Measurements from ENCODE around the gene CCNF. TPM values are rescaled to one million over a fixed set of nuclear protein-coding genes. Genes with fewer than 3 reads are reported as not detected.

Gene CCNF
- total RNA-seq, 4 donors from 2014 or later: 1.2 to 2.5 (median 1.8) TPM

- H3K27me3 ChIP-seq: no peaks in the 10 kb centered on the region
- DNase-seq: peak; percentile 92 to 96
- peak overlapping the region; percentile 63 to 78 (median 73) for H3K27ac ChIP-seq
- H3K4me1 ChIP-seq: peaks cover 35 to 72% of the 10 kb centered on the region in 2 donors
- no peak overlapping the region for H3K4me3 ChIP-seq (replicated peaks in 1 of 3)
- no peaks in the 10 kb centered on the region for H3K9me3 ChIP-seq
- WGBS, 2 donors: 61 to 71% methylated on average over 6 to 12 of the region's 12 CpGs
- intact Hi-C loops (cut with DNase I): no loop called here
- TF ChIP-seq, protein P1, sequence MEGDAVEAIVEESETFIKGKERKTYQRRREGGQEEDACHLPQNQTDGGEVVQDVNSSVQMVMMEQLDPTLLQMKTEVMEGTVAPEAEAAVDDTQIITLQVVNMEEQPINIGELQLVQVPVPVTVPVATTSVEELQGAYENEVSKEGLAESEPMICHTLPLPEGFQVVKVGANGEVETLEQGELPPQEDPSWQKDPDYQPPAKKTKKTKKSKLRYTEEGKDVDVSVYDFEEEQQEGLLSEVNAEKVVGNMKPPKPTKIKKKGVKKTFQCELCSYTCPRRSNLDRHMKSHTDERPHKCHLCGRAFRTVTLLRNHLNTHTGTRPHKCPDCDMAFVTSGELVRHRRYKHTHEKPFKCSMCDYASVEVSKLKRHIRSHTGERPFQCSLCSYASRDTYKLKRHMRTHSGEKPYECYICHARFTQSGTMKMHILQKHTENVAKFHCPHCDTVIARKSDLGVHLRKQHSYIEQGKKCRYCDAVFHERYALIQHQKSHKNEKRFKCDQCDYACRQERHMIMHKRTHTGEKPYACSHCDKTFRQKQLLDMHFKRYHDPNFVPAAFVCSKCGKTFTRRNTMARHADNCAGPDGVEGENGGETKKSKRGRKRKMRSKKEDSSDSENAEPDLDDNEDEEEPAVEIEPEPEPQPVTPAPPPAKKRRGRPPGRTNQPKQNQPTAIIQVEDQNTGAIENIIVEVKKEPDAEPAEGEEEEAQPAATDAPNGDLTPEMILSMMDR (IDR thresholded peaks at IDR 0.05): no peak
- TF ChIP-seq POLR2A (IDR thresholded peaks at IDR 0.05): peak in 1 of 2 donors; percentile 40
- H3K36me3 ChIP-seq: no peaks in the 10 kb centered on the region
Measured at GRCh38 chr16:2480948-2481347, 51.7 kb downstream of the CCNF start.

GRCh38 chr16:2481676-2482075 is 52.4 kb downstream of the CCNF start:
- intact Hi-C loops (cut with DNase I): no loop called here
- 81 to 92% methylated on average over 7 of the region's 7 CpGs for WGBS, 2 donors
- no peaks in the 10 kb centered on the region for H3K27me3 ChIP-seq
- no peak overlapping the region for H3K4me3 ChIP-seq (replicated peaks in 1 of 3)
- H3K36me3 ChIP-seq: no peaks in the 10 kb centered on the region
- TF ChIP-seq POLR2A (IDR thresholded peaks at IDR 0.05): no peak
- TF ChIP-seq, protein P1 (IDR thresholded peaks at IDR 0.05): no peak
- peaks cover 31 to 71% of the 10 kb centered on the region in 2 donors for H3K4me1 ChIP-seq
- DNase-seq: no peak
- H3K27ac ChIP-seq: peak overlapping the region; percentile 53 to 78 (median 73)
- no peaks in the 10 kb centered on the region for H3K9me3 ChIP-seq

DNA sequence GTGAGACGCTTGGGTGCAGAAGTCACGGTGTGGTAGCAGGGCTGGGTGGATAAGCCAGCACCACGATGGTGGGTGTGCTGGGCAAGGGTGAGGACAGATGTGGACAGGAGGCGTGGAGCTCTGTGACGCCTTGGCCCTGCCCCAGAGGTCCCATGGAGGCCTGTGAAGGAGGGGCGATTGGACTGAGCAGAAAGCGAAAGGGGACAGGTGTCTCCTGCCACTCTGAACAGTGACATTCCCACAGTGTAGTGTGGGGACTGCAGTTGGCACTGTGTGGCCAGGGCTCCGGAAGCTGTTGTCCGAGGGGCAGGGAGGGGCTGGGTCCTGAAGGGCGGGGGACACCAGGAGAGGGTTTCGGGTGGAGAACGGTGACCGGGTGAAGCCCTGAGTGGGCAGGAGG is 53.0 kb downstream of the CCNF start:
- 82 to 85% methylated on average over 13 of the region's 13 CpGs for WGBS, 2 donors

DNA sequence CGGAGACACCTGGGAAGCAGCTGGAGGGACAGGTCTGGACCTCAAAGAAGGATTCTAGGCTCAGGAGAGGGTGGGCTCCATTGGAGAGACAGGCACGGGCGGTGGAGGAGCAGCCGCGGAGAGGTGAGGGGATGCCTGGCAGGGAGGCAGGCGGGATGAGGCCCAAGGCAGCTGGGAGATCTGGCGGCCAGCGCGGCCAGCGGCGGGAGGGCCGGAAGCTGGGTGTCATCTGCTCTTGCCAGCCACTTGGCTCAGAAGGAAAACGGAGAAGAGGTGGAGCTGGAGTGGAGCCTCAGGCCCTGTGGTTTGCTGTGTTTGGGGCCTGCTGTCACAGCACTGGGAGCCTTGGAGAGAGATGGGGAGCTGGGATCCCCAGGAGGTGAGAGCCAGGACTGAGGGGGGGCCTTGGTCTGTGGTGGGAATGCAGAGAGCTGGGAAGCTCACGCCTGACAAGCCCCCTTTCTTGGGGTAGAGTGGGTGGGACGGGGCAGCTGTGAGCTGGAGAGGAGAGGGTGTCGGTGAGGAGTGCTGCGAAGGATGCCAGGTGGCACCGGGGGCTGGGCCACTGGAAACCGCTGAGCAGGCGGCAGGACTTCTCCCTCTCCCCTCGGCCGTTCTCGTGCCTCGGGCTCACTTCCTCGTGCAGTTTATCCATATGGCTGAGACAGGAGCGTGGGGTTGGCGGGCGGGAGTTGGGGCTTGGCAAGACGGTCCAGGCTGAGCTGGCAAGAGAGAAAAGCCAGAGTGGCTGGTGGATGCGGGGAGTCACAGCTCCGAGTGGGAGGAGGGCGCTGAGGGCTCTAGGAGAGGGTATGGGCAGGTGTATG is 53.7 kb downstream of the CCNF start:
- peaks cover 38 to 73% of the 10 kb centered on the region in 2 donors for H3K4me1 ChIP-seq
- DNase-seq: peak; percentile 51 to 59
- no peaks in the 10 kb centered on the region for H3K9me3 ChIP-seq
- intact Hi-C loops (cut with DNase I): no loop called here
- 34 to 53% methylated on average over 32 of the region's 32 CpGs for WGBS, 2 donors
- H3K4me3 ChIP-seq (replicated peaks in 1 of 3): no peak overlapping the region
- peak overlapping the region; percentile 22 to 61 (median 45) for H3K27ac ChIP-seq
- H3K27me3 ChIP-seq: no peaks in the 10 kb centered on the region
- H3K36me3 ChIP-seq: no peaks in the 10 kb centered on the region
- TF ChIP-seq, protein P1 (IDR thresholded peaks at IDR 0.05): no peak
- no peak for TF ChIP-seq POLR2A (IDR thresholded peaks at IDR 0.05)

More for the DNA sequence above, 53.0 kb downstream of the CCNF start:
- H3K36me3 ChIP-seq: no peaks in the 10 kb centered on the region
- TF ChIP-seq POLR2A (IDR thresholded peaks at IDR 0.05): no peak
- TF ChIP-seq, protein P1 (IDR thresholded peaks at IDR 0.05): no peak
- H3K4me1 ChIP-seq: peaks cover 35 to 73% of the 10 kb centered on the region in 2 donors
- no peaks in the 10 kb centered on the region for H3K9me3 ChIP-seq
- H3K27ac ChIP-seq: peak overlapping the region in 2 of 3 donors; percentile 61 to 73
- H3K4me3 ChIP-seq (replicated peaks in 1 of 3): no peak overlapping the region
- DNase-seq: no peak
- no peaks in the 10 kb centered on the region for H3K27me3 ChIP-seq
- intact Hi-C loops (cut with DNase I): no loop called here

Measured in thyroid gland (tissue), 4 donors.